AG10803 (cell line): ENCODE results near the gene ZNF446.

Experiments used
- DNase-seq: peaks from one replicate; pipeline ENCODE4 v3.0.0; 2010; ENCODE audit warnings: low read depth
- H3K4me3 ChIP-seq: 2 replicates; pipeline ENCODE4 v1.5.1; 2011; ENCODE audit warnings: mild to moderate bottlenecking, low read length, control low read depth
- TF ChIP-seq, protein P1 (sequence below): conservative IDR thresholded peaks from 2 replicates; pipeline ENCODE4 v1.5.1; 2011; ENCODE audit warnings: mild to moderate bottlenecking, low read length, control low read depth, inconsistent platforms

Gene ZNF446

DNA sequence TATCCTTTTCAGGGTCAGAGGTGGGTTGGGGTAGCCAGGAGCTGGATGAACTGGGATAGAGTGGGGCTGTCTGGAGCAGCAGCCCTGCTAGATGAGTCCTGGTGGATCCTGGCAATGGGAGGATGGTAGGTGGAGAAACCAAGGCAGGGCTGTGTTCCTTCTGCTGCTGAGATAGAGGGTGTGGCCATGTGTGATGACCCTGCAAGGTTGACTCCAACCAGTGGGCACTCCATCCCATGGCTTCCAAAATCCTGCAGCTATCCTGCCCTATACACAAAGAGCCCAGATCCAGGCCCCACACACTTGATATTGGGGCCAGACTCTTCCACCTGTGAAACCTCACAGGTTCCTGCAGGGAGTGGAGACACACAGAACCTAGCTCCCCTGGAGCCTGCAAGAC lies 2.4 kb upstream of the ZNF446 start:
- DNase-seq: no peak
- no peak overlapping the region for H3K4me3 ChIP-seq
- TF ChIP-seq, protein P1, sequence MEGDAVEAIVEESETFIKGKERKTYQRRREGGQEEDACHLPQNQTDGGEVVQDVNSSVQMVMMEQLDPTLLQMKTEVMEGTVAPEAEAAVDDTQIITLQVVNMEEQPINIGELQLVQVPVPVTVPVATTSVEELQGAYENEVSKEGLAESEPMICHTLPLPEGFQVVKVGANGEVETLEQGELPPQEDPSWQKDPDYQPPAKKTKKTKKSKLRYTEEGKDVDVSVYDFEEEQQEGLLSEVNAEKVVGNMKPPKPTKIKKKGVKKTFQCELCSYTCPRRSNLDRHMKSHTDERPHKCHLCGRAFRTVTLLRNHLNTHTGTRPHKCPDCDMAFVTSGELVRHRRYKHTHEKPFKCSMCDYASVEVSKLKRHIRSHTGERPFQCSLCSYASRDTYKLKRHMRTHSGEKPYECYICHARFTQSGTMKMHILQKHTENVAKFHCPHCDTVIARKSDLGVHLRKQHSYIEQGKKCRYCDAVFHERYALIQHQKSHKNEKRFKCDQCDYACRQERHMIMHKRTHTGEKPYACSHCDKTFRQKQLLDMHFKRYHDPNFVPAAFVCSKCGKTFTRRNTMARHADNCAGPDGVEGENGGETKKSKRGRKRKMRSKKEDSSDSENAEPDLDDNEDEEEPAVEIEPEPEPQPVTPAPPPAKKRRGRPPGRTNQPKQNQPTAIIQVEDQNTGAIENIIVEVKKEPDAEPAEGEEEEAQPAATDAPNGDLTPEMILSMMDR: no peak

DNA sequence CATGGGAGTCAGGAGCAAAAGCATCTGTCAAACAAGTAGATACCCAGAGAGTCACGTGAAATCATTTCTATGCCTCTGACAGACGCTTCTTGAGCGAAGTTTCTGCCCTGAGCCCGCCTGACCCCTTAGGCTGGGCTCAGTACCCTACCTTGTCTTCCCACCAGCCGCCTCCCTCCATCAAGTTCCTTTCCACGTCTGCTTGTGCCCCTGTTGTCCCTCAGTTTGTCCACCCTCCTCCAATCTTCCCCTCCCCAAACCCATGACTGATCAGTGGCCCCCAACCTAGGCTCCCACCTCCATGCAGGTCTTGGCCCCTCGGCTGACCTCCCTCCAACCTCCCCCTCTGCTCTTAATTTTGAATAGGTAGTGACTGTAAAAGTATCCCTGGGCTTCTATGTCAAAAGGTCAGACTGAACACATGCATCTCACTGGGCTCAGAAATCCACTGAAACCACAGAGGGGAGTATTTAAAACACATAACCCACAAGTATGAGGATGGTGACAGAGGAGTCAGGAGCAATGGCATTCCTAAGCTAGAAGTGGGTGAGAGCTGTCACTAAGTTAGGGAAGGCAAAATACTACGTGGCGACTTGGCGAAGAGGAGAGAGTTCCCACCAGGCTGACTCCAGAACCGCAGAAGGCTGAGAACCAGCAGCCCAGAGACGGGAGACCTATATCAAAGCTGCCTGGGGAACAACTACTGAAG lies 1.7 kb upstream of the ZNF446 start:
- TF ChIP-seq, protein P1: no peak
- H3K4me3 ChIP-seq: no peak overlapping the region
- peak; percentile 86 for DNase-seq

DNA sequence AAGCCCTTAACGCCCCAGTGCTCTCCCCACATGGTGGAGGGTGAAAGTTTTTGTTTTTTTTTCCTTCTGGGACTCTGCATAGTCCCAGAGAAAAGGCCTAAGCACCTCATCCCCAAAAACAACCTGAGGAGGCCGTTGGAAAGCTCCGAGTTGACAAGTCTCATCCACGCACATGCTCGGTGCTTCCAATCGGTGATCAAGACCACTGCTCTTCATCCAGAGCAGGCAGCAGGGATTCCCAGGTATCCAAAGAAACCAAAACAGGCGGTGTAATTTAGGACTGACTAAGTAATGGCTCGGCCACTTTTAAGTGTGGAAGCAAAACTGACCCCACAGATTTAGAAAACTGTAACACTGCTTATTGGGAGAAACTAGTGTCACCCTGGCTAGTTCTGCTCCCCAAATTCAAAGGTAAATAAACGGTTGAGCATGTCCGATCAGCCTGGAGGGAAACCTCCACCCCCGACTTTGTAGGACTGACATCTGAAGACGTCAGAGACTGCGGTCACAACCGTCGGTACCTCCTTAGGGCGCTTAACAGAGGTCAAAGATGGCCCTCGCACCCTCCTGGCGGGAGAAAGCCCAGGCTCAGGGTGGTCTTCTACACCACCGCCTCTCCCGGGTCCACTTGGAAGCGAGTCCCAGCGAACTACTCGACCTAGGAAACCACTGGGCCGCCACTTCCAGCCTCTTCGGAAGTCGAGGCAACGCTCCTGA lies 997 bp upstream of the ZNF446 start:
- H3K4me3 ChIP-seq: peak overlapping the region; percentile 75
- TF ChIP-seq, protein P1: no peak
- no peak for DNase-seq

DNA sequence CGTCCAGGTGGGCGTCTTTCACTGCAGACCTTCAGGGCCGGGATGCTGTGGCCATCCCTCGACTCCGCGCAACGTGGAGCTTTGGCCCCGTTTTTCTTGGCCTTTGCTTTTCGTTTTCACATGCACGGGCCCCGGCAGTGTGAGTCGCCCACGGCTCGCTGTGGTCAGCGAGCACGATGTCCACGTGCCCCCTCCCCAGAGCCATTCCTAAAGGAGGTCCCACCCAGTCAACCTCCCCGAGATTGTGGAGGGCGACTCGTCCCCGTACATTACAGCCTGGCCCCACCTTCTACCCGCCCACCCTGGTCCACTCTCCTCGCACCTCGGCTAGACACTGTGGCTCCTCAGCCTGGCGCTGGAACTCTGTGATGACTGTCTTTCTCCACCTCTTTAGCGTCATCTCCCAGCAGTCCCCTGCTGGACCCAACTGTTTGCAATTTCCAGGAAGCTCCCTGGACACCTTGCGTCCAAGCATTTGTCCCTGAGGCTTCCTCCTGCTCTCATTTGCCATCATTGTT lies 405 bp downstream of the ZNF446 start:
- TF ChIP-seq, protein P1: no peak
- DNase-seq: peak; percentile 24
- peak overlapping the region; percentile 75 for H3K4me3 ChIP-seq

DNA sequence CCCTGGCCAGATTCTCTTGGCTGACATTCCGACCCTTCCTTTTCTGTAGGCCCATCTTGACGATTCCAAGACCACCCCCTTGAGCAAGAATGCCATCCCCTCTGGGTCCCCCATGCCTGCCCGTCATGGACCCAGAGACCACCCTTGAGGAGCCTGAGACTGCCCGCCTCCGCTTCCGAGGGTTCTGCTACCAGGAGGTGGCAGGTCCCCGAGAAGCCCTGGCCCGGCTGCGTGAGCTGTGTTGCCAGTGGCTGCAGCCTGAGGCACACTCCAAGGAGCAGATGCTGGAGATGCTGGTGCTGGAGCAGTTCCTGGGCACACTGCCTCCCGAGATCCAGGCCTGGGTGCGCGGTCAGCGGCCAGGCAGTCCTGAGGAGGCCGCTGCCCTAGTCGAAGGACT lies 978 bp downstream of the ZNF446 start:
- TF ChIP-seq, protein P1: no peak
- peak overlapping the region; percentile 75 for H3K4me3 ChIP-seq
- DNase-seq: no peak

DNA sequence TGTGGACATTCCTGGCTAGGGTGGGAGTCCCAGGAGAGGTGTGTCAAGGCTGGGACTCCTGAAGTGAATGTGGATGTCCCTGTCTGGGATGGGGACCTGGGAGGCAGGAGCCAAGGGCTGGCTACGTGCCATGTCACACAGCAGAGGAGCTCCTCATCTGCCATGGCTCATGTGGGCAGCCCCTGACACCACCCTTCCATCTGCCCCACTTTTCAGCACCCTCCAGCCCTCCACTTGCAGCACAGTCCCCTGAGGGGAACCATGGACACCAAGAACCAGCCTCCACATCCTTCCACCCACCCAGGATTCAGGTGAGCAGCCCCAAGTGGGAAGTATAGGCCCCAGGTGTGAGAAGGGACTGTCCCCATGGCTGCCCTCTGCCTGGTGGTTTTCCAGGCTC lies 1.7 kb downstream of the ZNF446 start:
- TF ChIP-seq, protein P1: no peak
- DNase-seq: no peak
- no peak overlapping the region for H3K4me3 ChIP-seq

DNA sequence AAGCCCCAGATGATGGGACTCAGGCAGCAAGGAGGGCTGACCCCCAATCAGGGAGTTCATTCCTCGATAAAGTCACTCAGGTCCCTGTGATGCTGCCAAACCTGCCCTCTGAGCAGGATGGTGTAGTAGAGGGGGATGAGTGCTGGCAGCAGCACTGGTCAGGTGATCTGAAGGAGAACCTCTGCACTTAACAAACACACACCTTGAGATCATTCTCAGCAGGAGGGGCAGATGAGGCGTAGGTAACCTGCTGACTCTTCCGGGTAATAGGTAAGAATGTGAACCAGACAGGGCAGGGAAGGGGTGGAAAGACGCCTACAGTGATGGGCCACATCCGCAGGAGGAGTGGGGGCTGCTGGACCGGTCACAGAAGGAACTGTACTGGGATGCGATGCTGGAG lies 3.2 kb downstream of the ZNF446 start:
- H3K4me3 ChIP-seq: no peak overlapping the region
- TF ChIP-seq, protein P1: no peak
- no peak for DNase-seq
